ENCODE data around the gene LAMA5. TPM values are rescaled to one million over a fixed set of nuclear protein-coding genes. Genes with fewer than 3 reads are reported as not detected.

Gene LAMA5
- total and polyA plus RNA-seq, 2 of the 8 experiments (the other 6 are each of a cell fraction or from before 2014, with no cell fraction given), result 34.4 to 225 TPM

- Histone ChIP-seq H2AK5ac (ENCODE audit: low read depth, low read length) (no peak overlapping the region), H3K18ac (ENCODE audit: extremely low read depth, low read length) (no peak overlapping the region), H2BK5ac (ENCODE audit: low read depth, low read length) (no peak overlapping the region), H4K5ac (ENCODE audit: insufficient read length, low read depth, low read length) (no peak overlapping the region), H3K4me1 (replicated peaks in 1 of 4; ENCODE audit: control insufficient read depth in 3 of 4, insufficient read depth in 4 of 4, low read length in 3 of 4) (no peaks in the 10 kb centered on the region), H2BK120ac (replicated peaks; ENCODE audit: low read depth, low read length) (no peak overlapping the region), H3K14ac (ENCODE audit: insufficient read length) (no peak overlapping the region), H4K8ac (ENCODE audit: extremely low read depth, insufficient read depth, low read length) (no peak overlapping the region), H2AFZ (ENCODE audit: low read length) (no peak overlapping the region), H3K4me3 (ENCODE audit: extremely low read depth in 1 of 4, insufficient read depth in 2 of 4, low read depth in 3 of 4, low read length in 4 of 4) (no peak overlapping the region), H3K23me2 (ENCODE audit: low read depth, low read length) (no peaks in the 10 kb centered on the region), H3K9ac (replicated peaks in 1 of 4; ENCODE audit: extremely low read depth in 1 of 4, low read depth in 3 of 4, low read length in 3 of 4) (no peak overlapping the region), H2BK12ac (ENCODE audit: low read depth, low read length) (no peak overlapping the region), H3K36me3 (ENCODE audit: control insufficient read depth in 2 of 4, insufficient read depth in 4 of 4, low read length in 3 of 4) (peaks cover 42 to 84% (median 70%) of the 10 kb centered on the region in 4 experiments), H3K79me1 (ENCODE audit: low read depth, low read length) (no peaks in the 10 kb centered on the region), H3K4ac (replicated peaks; ENCODE audit: insufficient read length, low read depth, low read length) (no peak overlapping the region), H3K23ac (ENCODE audit: insufficient read length) (no peak overlapping the region), H3K56ac (replicated peaks; ENCODE audit: insufficient read length, low read depth, low read length) (no peak overlapping the region), H3K4me2 (ENCODE audit: insufficient read depth in 1 of 2, low read depth in 2 of 2, low read length in 2 of 2) (no peak overlapping the region), H3K79me2 (ENCODE audit: control insufficient read depth in 1 of 2, insufficient read depth in 2 of 2, low read length in 2 of 2) (no peaks in the 10 kb centered on the region; a peak in 1 of 4 replicates), H3K9me3 (ENCODE audit: insufficient read depth in 2 of 2, low read depth in 1 of 2, low read length in 1 of 2) (peaks cover 0 to 32% of the 10 kb centered on the region in 2 experiments; a peak in 2 of 4 replicates), H3K27ac (ENCODE audit: low read depth, low read length) (no peak overlapping the region), H2BK15ac (ENCODE audit: low read length) (no peak overlapping the region), H2BK20ac (ENCODE audit: low read length) (no peak overlapping the region), H4K91ac (replicated peaks; ENCODE audit: insufficient read length, low read length) (no peak overlapping the region), H4K20me1 (replicated peaks in 1 of 2; ENCODE audit: control insufficient read depth in 1 of 2, insufficient read depth in 2 of 2, low read length in 2 of 2) (peaks cover 0 to 5% of the 10 kb centered on the region in 2 experiments), H3K27me3 (replicated peaks in 1 of 4; ENCODE audit: control insufficient read depth in 3 of 4, extremely low read depth in 1 of 4, insufficient read depth in 3 of 4, low read length in 3 of 4) (no peaks in the 10 kb centered on the region)
- ChIA-PET POLR2A (ENCODE audit: partially characterized antibody) (interaction anchor here (0.5 to 3.4 kb wide), 8 partner anchors 8 to 42 kb away, joined by 3 to 40 read pairs (median 4); no protein-coding TSS in a partner anchor), CTCF (ENCODE audit: partially characterized antibody) (interaction anchor here (0.6 to 1.2 kb wide), 5 partner anchors 12 to 192 kb away, joined by 3 read pairs; no protein-coding TSS in a partner anchor)
- WGBS, 2 experiments (ENCODE audit: extremely low coverage in 1 of 2, insufficient coverage in 1 of 2, insufficient read length in 1 of 2, insufficient replicate concordance in 2 of 2, low coverage in 1 of 2, low lambda C conversion rate in 2 of 2, missing lambda C conversion rate in 1 of 2), result 92% methylated on average over 17 of the region's 22 CpGs; no CpG with 5 or more reads in 1 of the 2 experiments
- FAIRE-seq (no peak), DNase-seq (ENCODE audit: low read depth in 1 of 2, low spot score in 2 of 2) (no peak)
- TF ChIP-seq SUZ12 (IDR thresholded peaks at IDR 0.05; ENCODE audit: low read length) (no peak), KDM4A (IDR thresholded peaks at IDR 0.05; ENCODE audit: low read depth, low read length, severe bottlenecking) (no peak), NRF1 (IDR thresholded peaks at IDR 0.05; ENCODE audit: low read depth, low read length) (no peak), PHF8 (conservative IDR thresholded peaks at IDR 0.05; ENCODE audit: low read depth, low read length) (no peak), GABPA (IDR thresholded peaks at IDR 0.05; ENCODE audit: borderline replicate concordance, insufficient read depth, low read length) (no peak), CEBPB (IDR thresholded peaks at IDR 0.05; ENCODE audit: low read depth, low read length) (no peak), POLR2AphosphoS5 (IDR thresholded peaks at IDR 0.05; ENCODE audit: low read depth, low read length) (no peak), POU5F1 (IDR thresholded peaks at IDR 0.05; ENCODE audit: low read depth, low read length) (no peak), EP300 (IDR thresholded peaks at IDR 0.05; ENCODE audit: borderline replicate concordance in 1 of 2, low read depth in 2 of 2, low read length in 2 of 2) (no peak), HDAC2 (IDR thresholded peaks at IDR 0.05; ENCODE audit: borderline replicate concordance in 1 of 2, low read depth in 2 of 2, low read length in 2 of 2) (no peak), CHD1 (IDR thresholded peaks at IDR 0.05; ENCODE audit: low read depth, low read length) (no peak), JUN (IDR thresholded peaks at IDR 0.05; ENCODE audit: low read depth, low read length) (no peak)
Observed at GRCh38 chr20:62320581-62321354, 46.3 kb downstream of the LAMA5 start.

All from H1 (cell line).